Measurements from ENCODE around the gene COL4A2.

DNA sequence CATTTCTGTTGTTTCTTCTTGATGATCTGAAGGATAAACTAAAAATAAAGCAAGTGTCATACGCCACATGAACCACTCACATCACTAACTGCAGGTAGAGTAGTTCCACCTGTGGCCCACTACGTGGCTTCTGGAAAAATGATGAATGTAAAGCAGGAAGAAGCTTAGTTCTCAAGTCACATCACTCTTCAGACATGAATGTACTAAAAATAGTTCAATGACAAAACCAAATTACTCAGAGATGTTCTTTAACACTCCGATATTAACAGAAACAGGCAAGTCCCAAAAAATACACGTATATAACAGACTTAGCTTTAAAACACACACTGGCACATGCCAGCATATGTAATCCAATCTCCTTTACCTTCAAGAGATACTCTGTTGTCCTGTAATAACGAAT, 232.8 kb downstream of the COL4A2 start:
- TF ChIP-seq, protein P1, sequence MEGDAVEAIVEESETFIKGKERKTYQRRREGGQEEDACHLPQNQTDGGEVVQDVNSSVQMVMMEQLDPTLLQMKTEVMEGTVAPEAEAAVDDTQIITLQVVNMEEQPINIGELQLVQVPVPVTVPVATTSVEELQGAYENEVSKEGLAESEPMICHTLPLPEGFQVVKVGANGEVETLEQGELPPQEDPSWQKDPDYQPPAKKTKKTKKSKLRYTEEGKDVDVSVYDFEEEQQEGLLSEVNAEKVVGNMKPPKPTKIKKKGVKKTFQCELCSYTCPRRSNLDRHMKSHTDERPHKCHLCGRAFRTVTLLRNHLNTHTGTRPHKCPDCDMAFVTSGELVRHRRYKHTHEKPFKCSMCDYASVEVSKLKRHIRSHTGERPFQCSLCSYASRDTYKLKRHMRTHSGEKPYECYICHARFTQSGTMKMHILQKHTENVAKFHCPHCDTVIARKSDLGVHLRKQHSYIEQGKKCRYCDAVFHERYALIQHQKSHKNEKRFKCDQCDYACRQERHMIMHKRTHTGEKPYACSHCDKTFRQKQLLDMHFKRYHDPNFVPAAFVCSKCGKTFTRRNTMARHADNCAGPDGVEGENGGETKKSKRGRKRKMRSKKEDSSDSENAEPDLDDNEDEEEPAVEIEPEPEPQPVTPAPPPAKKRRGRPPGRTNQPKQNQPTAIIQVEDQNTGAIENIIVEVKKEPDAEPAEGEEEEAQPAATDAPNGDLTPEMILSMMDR (IDR thresholded peaks at IDR 0.05): no peak
- TF ChIP-seq POLR2A (IDR thresholded peaks at IDR 0.05): no peak
- no peak for TF ChIP-seq POLR2AphosphoS5 (IDR thresholded peaks at IDR 0.05)

Data from suprapubic skin (tissue), 4 donors.